ENCODE measurements around the gene LRRC36.

The LRRC36 gene

DNA sequence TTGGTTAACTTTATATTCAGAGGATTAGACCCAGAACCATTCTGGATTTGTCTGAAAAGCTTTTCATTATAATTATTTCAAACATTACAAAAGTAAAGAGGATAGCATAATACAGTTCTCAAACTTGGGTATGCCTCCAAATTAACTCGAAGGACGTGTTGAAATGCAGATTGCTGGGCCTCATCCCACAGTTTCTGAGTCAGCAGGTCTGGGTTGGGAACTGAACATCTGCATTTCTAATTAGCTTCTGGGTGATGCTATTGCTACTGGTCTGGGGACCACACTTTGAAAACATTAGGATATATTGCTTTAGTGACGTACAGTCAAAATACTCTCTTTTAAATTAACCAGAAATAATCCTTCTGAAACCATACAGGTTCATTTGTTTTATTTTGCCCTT lies 56.7 kb downstream of the LRRC36 start:
- DNase-seq (ENCODE audit: extremely low read depth, low read depth): no peak
- TF ChIP-seq, protein P1, sequence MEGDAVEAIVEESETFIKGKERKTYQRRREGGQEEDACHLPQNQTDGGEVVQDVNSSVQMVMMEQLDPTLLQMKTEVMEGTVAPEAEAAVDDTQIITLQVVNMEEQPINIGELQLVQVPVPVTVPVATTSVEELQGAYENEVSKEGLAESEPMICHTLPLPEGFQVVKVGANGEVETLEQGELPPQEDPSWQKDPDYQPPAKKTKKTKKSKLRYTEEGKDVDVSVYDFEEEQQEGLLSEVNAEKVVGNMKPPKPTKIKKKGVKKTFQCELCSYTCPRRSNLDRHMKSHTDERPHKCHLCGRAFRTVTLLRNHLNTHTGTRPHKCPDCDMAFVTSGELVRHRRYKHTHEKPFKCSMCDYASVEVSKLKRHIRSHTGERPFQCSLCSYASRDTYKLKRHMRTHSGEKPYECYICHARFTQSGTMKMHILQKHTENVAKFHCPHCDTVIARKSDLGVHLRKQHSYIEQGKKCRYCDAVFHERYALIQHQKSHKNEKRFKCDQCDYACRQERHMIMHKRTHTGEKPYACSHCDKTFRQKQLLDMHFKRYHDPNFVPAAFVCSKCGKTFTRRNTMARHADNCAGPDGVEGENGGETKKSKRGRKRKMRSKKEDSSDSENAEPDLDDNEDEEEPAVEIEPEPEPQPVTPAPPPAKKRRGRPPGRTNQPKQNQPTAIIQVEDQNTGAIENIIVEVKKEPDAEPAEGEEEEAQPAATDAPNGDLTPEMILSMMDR (IDR thresholded peaks at IDR 0.05; ENCODE audit: low read depth, low read length, missing control alignments): no peak
- H3K4me3 ChIP-seq (replicated peaks; ENCODE audit: low read depth, low read length): no peak overlapping the region

DNA sequence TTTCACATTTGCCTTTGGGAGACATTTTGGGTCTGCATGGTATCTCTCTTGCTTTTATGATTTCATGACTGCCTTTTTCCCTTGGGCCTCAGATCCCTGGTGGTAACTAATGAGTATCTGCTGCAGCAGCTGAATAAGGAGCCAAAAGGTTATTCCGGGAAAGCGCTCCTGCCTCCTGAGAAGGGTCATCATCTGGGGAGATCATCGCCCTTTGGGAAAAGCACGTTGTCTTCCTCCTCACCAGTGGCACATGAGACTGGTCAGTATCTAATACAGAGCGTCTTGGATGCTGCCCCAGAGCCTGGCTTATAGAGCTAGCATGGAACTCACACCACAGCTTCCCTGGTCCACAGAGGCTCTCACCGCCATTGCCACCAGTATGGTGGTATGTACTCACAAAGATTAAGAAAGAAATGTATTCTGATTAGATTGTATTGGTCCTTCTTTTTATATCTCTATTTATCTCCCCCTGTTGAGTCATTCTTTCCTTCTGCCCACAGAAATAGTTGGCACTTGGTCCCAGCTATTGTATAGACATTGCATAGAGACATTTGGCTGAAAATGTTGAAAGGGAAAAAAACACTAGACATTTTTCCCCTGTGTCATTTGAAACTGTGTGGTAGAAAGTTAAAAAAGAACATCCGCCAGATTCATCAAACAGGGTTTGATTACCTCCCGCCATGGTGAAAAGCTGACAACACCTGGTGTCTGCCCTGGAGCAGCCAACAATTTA lies 58.3 kb downstream of the LRRC36 start:
- no peak overlapping the region for H3K4me3 ChIP-seq (replicated peaks; ENCODE audit: low read depth, low read length)
- TF ChIP-seq, protein P1 (IDR thresholded peaks at IDR 0.05; ENCODE audit: low read depth, low read length, missing control alignments): no peak
- no peak for DNase-seq (ENCODE audit: extremely low read depth, low read depth)

DNA sequence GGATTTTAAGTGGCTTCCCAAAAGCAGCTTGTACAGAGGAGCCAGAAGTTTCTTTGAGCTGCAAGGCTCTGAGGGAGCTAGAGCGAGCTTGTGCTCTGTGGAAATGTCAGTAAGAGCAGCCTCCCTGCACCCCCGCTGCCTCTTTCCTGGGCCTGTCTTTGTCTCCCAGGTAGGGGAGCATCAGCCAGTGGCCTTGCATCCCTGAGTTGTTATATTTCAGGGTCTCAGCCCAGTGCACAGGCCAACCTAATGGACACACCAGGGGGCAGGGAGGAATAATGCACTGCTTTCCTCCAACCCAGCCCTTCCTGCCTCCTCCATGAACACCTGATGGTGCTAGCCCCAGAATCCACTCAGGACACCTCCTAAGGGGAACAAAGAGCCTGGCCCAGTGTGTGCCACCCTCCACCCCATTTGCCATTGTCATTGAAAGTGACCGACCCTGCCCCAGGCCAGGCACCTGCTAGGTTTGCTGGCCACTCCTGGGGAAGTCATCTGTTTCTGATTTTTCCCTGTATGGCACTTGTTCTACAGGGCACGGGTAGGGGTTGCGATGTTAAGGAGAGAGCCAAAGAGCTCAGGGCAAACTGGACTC lies 60.3 kb downstream of the LRRC36 start:
- TF ChIP-seq, protein P1 (IDR thresholded peaks at IDR 0.05; ENCODE audit: low read depth, low read length, missing control alignments): no peak
- no peak overlapping the region for H3K4me3 ChIP-seq (replicated peaks; ENCODE audit: low read depth, low read length)
- no peak for DNase-seq (ENCODE audit: extremely low read depth, low read depth)

DNA sequence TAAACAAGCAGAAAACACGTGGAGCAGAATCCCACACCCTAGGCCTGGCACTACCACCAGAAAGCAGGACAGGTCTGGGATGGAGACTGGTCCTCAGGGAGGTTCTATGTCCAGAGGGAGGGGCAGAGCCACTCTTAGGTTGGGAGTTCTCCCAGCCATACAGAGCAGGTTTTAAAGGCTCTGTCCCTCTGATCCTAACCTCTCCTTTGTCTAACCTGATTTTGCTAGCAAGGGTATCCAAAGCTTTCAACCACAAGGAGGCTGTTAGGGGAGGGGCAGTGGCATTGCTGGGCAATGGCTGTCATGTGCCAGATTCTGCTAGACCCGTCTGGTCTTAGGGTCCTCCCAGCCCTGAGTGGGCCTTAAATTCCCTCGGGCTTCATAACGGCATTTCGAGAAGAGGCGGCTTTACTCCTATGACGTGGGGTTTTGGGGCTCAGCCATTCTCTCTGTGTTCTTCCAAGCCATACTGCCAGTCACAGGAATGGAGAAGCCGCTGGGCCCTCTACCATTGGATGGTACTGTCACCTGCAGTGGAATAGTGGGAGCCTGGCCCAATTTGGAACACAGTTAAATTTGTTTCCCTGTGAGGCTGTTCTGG lies 61.0 kb downstream of the LRRC36 start:
- TF ChIP-seq, protein P1 (IDR thresholded peaks at IDR 0.05; ENCODE audit: low read depth, low read length, missing control alignments): no peak
- H3K4me3 ChIP-seq (replicated peaks; ENCODE audit: low read depth, low read length): no peak overlapping the region
- no peak for DNase-seq (ENCODE audit: extremely low read depth, low read depth)

DNA sequence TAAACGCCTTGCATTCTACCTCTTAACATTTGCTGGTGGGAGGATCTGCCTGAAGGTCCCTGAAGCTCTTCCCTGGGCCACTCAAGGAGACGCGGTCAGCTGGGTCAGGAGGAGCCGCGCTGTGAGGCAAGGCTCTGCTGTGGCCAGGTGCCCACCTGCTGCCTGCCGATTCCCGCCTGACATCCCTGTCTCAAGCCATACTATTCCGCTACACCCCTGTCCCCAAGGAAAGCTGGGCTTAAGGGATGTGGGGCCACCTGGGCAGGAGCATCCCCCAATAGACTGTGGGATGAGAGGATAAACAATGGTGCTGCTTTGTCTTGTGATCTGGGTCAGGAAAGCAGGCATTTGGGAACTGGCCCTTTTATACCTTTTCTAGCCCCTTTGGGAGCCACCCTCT lies 61.6 kb downstream of the LRRC36 start:
- no peak for DNase-seq (ENCODE audit: extremely low read depth, low read depth)
- TF ChIP-seq, protein P1 (IDR thresholded peaks at IDR 0.05; ENCODE audit: low read depth, low read length, missing control alignments): no peak
- no peak overlapping the region for H3K4me3 ChIP-seq (replicated peaks; ENCODE audit: low read depth, low read length)

DNA sequence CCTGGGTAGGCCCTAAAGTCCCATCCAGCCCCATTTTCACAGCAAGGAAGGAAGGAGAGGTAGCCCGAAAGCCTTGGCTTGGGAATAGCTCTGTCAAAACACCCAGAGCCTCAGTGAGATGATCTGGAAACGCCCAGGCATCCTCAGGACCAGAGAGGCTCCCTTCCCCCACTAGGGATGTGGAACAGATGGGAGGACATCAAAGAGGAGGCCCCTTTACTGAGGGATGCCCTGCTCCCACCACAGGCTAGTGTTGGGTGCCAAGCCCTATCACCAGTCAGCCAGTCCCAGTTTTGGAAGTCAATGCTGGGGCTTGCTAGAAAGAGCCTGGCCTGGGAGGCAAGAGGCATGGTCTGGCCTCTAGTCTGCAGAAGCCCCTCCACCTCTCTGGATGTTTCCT lies 62.0 kb downstream of the LRRC36 start:
- DNase-seq (ENCODE audit: extremely low read depth, low read depth): no peak
- TF ChIP-seq, protein P1 (IDR thresholded peaks at IDR 0.05; ENCODE audit: low read depth, low read length, missing control alignments): no peak
- no peak overlapping the region for H3K4me3 ChIP-seq (replicated peaks; ENCODE audit: low read depth, low read length)

Data from HFF-Myc (cell line).